H1 (cell line): ENCODE data around the gene ZNF44.

Experiments used
- CEBPB ChIP-seq: IDR thresholded peaks from 2 replicates; pipeline ENCODE4 v1.6.1; 2012; ENCODE audit warnings: low read depth, low read length
- EP300 ChIP-seq, 2 experiments: IDR thresholded peaks; 1 replicate in 1 of 2; 2 replicates in 1 of 2; pipeline ENCODE4 v1.6.1; 2011 to 2012; ENCODE audit warnings: low read depth in 2 of 2, low read length in 2 of 2, mild to moderate bottlenecking in 2 of 2, borderline replicate concordance in 1 of 2, inconsistent platforms in 1 of 2, moderate library complexity in 1 of 2
- EZH2 ChIP-seq: fragments of 200-600 bp; sonication (generic); IDR thresholded peaks from 2 replicates; pipeline ENCODE4 v1.7.1; 2012; ENCODE audit warnings: low read depth, mild to moderate bottlenecking, moderate library complexity, low read length, inconsistent platforms; ENCODE audit not compliant: severe bottlenecking
- POLR2A ChIP-seq, 2 experiments: IDR thresholded peaks; 1 replicate in 1 of 2; 2 replicates in 1 of 2; pipeline ENCODE4 v1.6.1; 2011; ENCODE audit warnings: low read depth in 2 of 2, low read length in 2 of 2, mild to moderate bottlenecking in 2 of 2; ENCODE audit errors: control extremely low read depth in 1 of 2
- SRF ChIP-seq: IDR thresholded peaks from 2 replicates; pipeline ENCODE4 v1.6.1; 2011; ENCODE audit warnings: mild to moderate bottlenecking, low read depth, low read length, moderate library complexity
- TF ChIP-seq, protein P1 (sequence below), 3 experiments: IDR thresholded peaks; 1 replicate in 2 of 3; 2 replicates in 1 of 3; pipeline versions ENCODE4 v1.5.1 to v1.6.1; 2011; ENCODE audit warnings: low read length in 3 of 3, mild to moderate bottlenecking in 3 of 3, inconsistent platforms in 2 of 3, low read depth in 1 of 3, moderate library complexity in 1 of 3; ENCODE audit not compliant: insufficient read depth in 1 of 3; ENCODE audit errors: control extremely low read depth in 1 of 3

DNA sequence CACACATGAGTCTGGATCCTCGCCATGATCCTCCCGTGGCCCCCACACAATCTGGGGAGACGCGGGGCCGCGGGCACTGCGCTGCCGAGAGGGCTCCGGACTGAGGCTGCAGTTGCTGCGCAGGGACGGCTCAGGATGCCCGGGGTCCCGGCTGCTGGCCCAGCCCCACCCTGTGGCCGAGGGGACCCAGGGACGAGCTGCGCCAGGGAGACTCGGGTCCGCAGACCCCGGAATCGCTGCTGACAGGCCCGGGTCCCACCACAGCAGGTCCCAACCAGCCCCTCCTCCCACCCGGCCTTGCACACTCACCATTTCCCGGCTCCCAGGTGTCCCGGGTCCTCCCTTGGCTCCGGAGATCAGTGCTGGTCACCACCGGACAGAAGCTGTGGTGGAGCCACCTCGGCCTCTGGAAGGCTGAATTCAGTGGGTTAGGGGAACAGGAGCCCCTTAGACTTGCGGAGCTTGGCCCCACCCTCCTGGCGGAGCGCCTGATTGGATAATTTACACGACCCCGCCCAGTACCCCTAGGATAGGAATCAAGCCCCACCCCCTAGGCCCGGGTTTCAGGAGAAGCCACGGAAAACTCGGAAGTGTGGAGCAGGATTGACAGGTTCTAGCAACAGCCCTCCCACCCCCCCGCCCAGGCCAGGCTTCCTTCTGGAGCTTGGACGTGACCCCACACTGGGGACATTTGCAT lies 57.4 kb downstream of the ZNF44 start:
- TF ChIP-seq POLR2A (IDR thresholded peaks at IDR 0.05; ENCODE audit: control extremely low read depth in 1 of 2, low read depth in 2 of 2, low read length in 2 of 2) (no peak), SRF (no peak), EP300 (IDR thresholded peaks at IDR 0.05; ENCODE audit: borderline replicate concordance in 1 of 2, low read depth in 2 of 2, low read length in 2 of 2) (no peak), CEBPB (no peak), EZH2 (no peak)
- TF ChIP-seq, protein P1, sequence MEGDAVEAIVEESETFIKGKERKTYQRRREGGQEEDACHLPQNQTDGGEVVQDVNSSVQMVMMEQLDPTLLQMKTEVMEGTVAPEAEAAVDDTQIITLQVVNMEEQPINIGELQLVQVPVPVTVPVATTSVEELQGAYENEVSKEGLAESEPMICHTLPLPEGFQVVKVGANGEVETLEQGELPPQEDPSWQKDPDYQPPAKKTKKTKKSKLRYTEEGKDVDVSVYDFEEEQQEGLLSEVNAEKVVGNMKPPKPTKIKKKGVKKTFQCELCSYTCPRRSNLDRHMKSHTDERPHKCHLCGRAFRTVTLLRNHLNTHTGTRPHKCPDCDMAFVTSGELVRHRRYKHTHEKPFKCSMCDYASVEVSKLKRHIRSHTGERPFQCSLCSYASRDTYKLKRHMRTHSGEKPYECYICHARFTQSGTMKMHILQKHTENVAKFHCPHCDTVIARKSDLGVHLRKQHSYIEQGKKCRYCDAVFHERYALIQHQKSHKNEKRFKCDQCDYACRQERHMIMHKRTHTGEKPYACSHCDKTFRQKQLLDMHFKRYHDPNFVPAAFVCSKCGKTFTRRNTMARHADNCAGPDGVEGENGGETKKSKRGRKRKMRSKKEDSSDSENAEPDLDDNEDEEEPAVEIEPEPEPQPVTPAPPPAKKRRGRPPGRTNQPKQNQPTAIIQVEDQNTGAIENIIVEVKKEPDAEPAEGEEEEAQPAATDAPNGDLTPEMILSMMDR (IDR thresholded peaks at IDR 0.05; ENCODE audit: control extremely low read depth in 1 of 3, insufficient read depth in 1 of 3, low read depth in 1 of 3, low read length in 3 of 3): no peak
